Neural progenitor cell (in vitro differentiated cells): ENCODE measurements around the gene BCAS3. TPM values are rescaled to one million over a fixed set of nuclear protein-coding genes. Genes with fewer than 3 reads are reported as not detected.

Experiments used
- DNase-seq: peaks from one replicate; pipeline ENCODE4 v3.0.0-alpha.2; 2016; ENCODE audit warnings: low spot score
- H2AFZ ChIP-seq: fragments of 200-600 bp; sonication (generic); replicated peaks from 2 replicates; pipeline ENCODE4 v1.6.1; 2016; ENCODE audit warnings: antibody characterized with exemption
- H3F3A ChIP-seq: fragments of 200-600 bp; sonication (generic); 2 replicates; pipeline ENCODE4 v1.6.1; 2016; ENCODE audit warnings: antibody characterized with exemption, low read depth
- H3K27ac ChIP-seq: fragments of 200-600 bp; sonication (generic); 2 replicates; pipeline ENCODE4 v1.5.1; 2016; ENCODE audit warnings: mild to moderate bottlenecking
- H3K27me3 ChIP-seq: fragments of 200-600 bp; sonication (generic); 2 replicates; pipeline ENCODE4 v1.6.1; 2016; ENCODE audit warnings: mild to moderate bottlenecking, moderate library complexity
- H3K36me3 ChIP-seq: fragments of 200-600 bp; sonication (generic); 2 replicates; pipeline ENCODE4 v1.5.1; 2016
- H3K4me1 ChIP-seq: fragments of 200-600 bp; sonication (generic); 2 replicates; pipeline ENCODE4 v1.6.1; 2016; ENCODE audit warnings: mixed run types
- H3K4me2 ChIP-seq: fragments of 200-600 bp; sonication (generic); 2 replicates; pipeline ENCODE4 v1.6.1; 2016
- H3K4me3 ChIP-seq: fragments of 200-600 bp; sonication (generic); 2 replicates; pipeline ENCODE4 v1.5.1; 2016
- H3K79me2 ChIP-seq: fragments of 200-600 bp; sonication (generic); 2 replicates; pipeline ENCODE4 v1.6.1; 2016; ENCODE audit warnings: low read depth
- H3K9ac ChIP-seq: fragments of 200-600 bp; sonication (generic); 2 replicates; pipeline ENCODE4 v1.6.1; 2016
- H3K9me3 ChIP-seq: fragments of 200-600 bp; sonication (generic); 2 replicates; pipeline ENCODE4 v1.5.1; 2016; ENCODE audit warnings: low read depth
- H4K20me1 ChIP-seq: fragments of 200-600 bp; sonication (generic); 2 replicates; pipeline ENCODE4 v1.6.1; 2016; ENCODE audit warnings: low read depth
- H3K27ac Mint-ChIP-seq: 3 replicates; pipeline ENCODE4 v1.8.0; 2021; ENCODE audit warnings: mixed read lengths
- H3K27me3 Mint-ChIP-seq: 2 replicates; pipeline ENCODE4 v1.8.0; 2022; ENCODE audit warnings: low read depth, mild to moderate bottlenecking, inconsistent platforms, moderate library complexity, mixed read lengths; ENCODE audit not compliant: insufficient read depth
- H3K36me3 Mint-ChIP-seq: 3 replicates; pipeline ENCODE4 v1.8.0; 2021; ENCODE audit warnings: mixed read lengths
- H3K4me1 Mint-ChIP-seq: 3 replicates; pipeline ENCODE4 v1.8.0; 2021; ENCODE audit warnings: mixed read lengths
- H3K4me3 Mint-ChIP-seq: 3 replicates; pipeline ENCODE4 v1.8.0; 2021; ENCODE audit warnings: mild to moderate bottlenecking, moderate library complexity, mixed read lengths
- H3K9me3 Mint-ChIP-seq: 3 replicates; pipeline ENCODE4 v1.8.0; 2020; ENCODE audit warnings: mixed read lengths
- EZH2 ChIP-seq: fragments of 200-600 bp; sonication (generic); IDR thresholded peaks from 2 replicates; pipeline ENCODE4 v1.6.1; 2017; ENCODE audit warnings: antibody characterized with exemption, mild to moderate bottlenecking, moderate library complexity
- EZH2phosphoT487 ChIP-seq: fragments of 200-600 bp; sonication (generic); IDR thresholded peaks from 2 replicates; pipeline ENCODE4 v1.6.1; 2017; ENCODE audit warnings: antibody characterized with exemption
- total RNA-seq: library from RNA; depleted of rRNA; stranded (reverse); fragments of >200 nt; gene quantifications from 2 replicates; pipeline ENCODE4 v1.2.3, GENCODE V29; 2015; ENCODE audit warnings: low replicate concordance
- TF ChIP-seq, protein P1 (sequence below): fragments of 200-600 bp; sonication (generic); IDR thresholded peaks from 2 replicates; pipeline ENCODE4 v1.5.1; 2017; ENCODE audit warnings: antibody characterized with exemption, mild to moderate bottlenecking

The BCAS3 gene
- total RNA-seq, 1 donor from 2014 or later, result 60.9 TPM

DNA sequence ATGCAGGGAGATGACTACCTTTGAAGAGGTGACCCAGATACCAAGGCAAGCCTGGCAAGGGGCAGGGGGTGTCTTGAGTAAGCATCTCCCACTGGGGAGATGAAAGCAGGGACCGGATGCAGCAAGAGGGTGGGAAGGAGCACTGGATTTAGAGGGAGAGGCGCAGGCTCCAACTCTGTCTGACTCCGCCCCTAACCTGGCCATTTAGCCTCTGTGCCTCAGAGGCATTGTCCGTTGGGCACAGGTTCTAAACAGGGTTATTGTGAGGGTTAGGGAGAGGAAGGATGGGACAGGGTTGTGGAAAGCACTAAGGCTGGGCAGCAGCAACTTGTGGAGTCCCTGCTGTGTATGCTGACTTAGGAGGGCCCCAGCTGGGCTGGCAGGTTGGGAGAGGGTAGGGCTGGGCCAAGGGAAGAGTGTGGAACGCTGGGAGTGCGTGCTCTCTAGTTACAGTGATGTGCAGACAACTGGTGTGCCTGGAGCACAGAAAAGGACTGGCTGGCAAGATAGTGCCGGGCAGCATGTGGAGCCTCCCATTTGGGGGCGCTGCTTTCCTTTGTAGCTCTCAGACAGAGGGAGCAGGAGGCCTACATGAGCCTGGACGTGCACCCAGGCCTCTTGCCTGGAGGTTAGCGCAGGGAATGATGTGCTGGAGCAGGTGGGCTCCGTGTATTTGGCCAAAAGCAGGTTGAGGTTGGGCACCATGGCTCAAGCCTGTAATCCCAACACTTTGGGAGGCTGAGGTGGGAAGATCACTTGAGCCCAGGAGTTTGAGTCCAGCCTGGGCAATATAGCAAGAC lies 748.2 kb downstream of the BCAS3 start:
- TF ChIP-seq, protein P1, sequence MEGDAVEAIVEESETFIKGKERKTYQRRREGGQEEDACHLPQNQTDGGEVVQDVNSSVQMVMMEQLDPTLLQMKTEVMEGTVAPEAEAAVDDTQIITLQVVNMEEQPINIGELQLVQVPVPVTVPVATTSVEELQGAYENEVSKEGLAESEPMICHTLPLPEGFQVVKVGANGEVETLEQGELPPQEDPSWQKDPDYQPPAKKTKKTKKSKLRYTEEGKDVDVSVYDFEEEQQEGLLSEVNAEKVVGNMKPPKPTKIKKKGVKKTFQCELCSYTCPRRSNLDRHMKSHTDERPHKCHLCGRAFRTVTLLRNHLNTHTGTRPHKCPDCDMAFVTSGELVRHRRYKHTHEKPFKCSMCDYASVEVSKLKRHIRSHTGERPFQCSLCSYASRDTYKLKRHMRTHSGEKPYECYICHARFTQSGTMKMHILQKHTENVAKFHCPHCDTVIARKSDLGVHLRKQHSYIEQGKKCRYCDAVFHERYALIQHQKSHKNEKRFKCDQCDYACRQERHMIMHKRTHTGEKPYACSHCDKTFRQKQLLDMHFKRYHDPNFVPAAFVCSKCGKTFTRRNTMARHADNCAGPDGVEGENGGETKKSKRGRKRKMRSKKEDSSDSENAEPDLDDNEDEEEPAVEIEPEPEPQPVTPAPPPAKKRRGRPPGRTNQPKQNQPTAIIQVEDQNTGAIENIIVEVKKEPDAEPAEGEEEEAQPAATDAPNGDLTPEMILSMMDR, result peak; percentile 39
- no peak for TF ChIP-seq EZH2phosphoT487
- no peaks in the 10 kb centered on the region for H3K4me1 ChIP-seq
- no peak overlapping the region for H3K27ac ChIP-seq
- no peaks in the 10 kb centered on the region for H4K20me1 ChIP-seq
- H3K9ac ChIP-seq, result no peak overlapping the region
- Mint-ChIP-seq H3K36me3 (no peaks in the 10 kb centered on the region), H3K27me3 (peaks cover 8% of the 10 kb centered on the region), H3K4me1 (no peaks in the 10 kb centered on the region), H3K4me3 (no peak overlapping the region), H3K27ac (no peak overlapping the region), H3K9me3 (no peaks in the 10 kb centered on the region)
- no peaks in the 10 kb centered on the region for H3F3A ChIP-seq
- H3K4me3 ChIP-seq, result no peak overlapping the region
- H3K27me3 ChIP-seq, result peaks cover 30% of the 10 kb centered on the region
- DNase-seq, result peak; percentile 53
- H3K36me3 ChIP-seq, result no peaks in the 10 kb centered on the region
- H3K9me3 ChIP-seq, result no peaks in the 10 kb centered on the region
- no peaks in the 10 kb centered on the region for H3K79me2 ChIP-seq
- peak overlapping the region; percentile 89 for H2AFZ ChIP-seq
- no peak overlapping the region for H3K4me2 ChIP-seq

DNA sequence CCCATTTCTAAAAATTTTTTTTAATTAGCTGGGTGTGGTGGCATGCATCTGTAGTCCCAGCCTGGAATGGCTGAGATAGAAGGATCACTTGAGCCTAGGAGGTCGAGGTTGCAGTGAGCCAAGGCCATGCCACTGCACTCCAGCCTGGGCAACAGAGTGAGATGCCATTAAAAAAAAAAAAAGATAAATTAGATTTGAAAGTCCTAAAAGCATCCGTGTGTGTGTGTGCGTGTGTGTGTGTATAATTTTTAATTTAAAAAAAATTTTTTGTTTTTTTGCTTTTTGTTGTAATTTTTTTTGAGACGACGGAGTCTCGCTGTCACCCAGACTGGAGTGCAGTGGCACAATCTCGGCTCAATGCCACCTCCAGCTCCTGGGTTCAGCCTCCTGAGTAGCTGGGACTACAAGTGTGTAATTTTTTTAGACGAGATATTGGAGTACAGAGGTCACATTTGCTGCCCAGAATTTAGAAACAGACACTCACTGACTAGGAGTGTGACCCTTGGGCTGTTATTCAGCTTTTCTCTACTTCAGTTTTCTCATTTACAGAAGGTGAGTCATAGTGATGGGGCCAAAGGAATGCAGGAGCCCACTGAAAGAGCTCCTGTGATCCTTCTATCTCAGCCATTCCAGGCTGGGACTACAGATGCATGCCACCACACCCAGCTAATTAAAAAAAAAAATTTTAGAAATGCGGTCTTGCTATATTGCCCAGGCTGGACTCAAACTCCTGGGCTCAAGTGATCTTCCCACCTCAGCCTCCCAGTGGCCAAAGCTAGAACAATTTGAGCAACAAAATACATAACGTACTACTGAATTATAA lies 749.0 kb downstream of the BCAS3 start:
- H3K4me2 ChIP-seq, result no peak overlapping the region
- no peaks in the 10 kb centered on the region for H3K9me3 ChIP-seq
- no peaks in the 10 kb centered on the region for H3K36me3 Mint-ChIP-seq
- TF ChIP-seq, protein P1, result no peak
- TF ChIP-seq EZH2phosphoT487 (no peak), EZH2 (no peak)
- H3K79me2 ChIP-seq, result no peaks in the 10 kb centered on the region
- H3K4me1 Mint-ChIP-seq, result no peaks in the 10 kb centered on the region
- no peaks in the 10 kb centered on the region for H4K20me1 ChIP-seq
- no peak overlapping the region for H3K27ac Mint-ChIP-seq
- no peak overlapping the region for H3K4me3 ChIP-seq
- peaks cover 22% of the 10 kb centered on the region for H3K27me3 ChIP-seq
- H3K4me1 ChIP-seq, result no peaks in the 10 kb centered on the region
- H2AFZ ChIP-seq, result no peak overlapping the region
- H3K9ac ChIP-seq, result no peak overlapping the region
- no peaks in the 10 kb centered on the region for H3F3A ChIP-seq
- no peak for DNase-seq
- no peak overlapping the region for H3K4me3 Mint-ChIP-seq
- no peak overlapping the region for H3K27ac ChIP-seq
- peaks cover 11% of the 10 kb centered on the region for H3K27me3 Mint-ChIP-seq
- no peaks in the 10 kb centered on the region for H3K36me3 ChIP-seq
- no peaks in the 10 kb centered on the region for H3K9me3 Mint-ChIP-seq

- H3K9ac ChIP-seq, result no peak overlapping the region
- H4K20me1 ChIP-seq, result no peaks in the 10 kb centered on the region
- H3K9me3 ChIP-seq, result no peaks in the 10 kb centered on the region
- H3K4me1 ChIP-seq, result no peaks in the 10 kb centered on the region
- Mint-ChIP-seq H3K27me3 (peaks cover 7% of the 10 kb centered on the region), H3K4me3 (no peak overlapping the region), H3K4me1 (no peaks in the 10 kb centered on the region), H3K36me3 (no peaks in the 10 kb centered on the region), H3K9me3 (no peaks in the 10 kb centered on the region), H3K27ac (no peak overlapping the region)
- H3K4me3 ChIP-seq, result no peak overlapping the region
- DNase-seq, result no peak
- H3K4me2 ChIP-seq, result no peak overlapping the region
- H2AFZ ChIP-seq, result no peak overlapping the region
- H3K27me3 ChIP-seq, result peaks cover 13% of the 10 kb centered on the region
- no peaks in the 10 kb centered on the region for H3F3A ChIP-seq
- H3K36me3 ChIP-seq, result no peaks in the 10 kb centered on the region
- H3K79me2 ChIP-seq, result no peaks in the 10 kb centered on the region
- H3K27ac ChIP-seq, result no peak overlapping the region
- TF ChIP-seq, protein P1, result no peak
- TF ChIP-seq EZH2, result no peak
- TF ChIP-seq EZH2phosphoT487, result no peak
Observed at GRCh38 chr17:61427567-61427966, 749.9 kb downstream of the BCAS3 start.
